Measurements from ENCODE around the gene TYW1B.
"Not testable (repeated sequence)": the region's sequence is repeated elsewhere in the genome, so short reads cannot be mapped to it uniquely, and the experiment has no call there.

TYW1B gene

DNA sequence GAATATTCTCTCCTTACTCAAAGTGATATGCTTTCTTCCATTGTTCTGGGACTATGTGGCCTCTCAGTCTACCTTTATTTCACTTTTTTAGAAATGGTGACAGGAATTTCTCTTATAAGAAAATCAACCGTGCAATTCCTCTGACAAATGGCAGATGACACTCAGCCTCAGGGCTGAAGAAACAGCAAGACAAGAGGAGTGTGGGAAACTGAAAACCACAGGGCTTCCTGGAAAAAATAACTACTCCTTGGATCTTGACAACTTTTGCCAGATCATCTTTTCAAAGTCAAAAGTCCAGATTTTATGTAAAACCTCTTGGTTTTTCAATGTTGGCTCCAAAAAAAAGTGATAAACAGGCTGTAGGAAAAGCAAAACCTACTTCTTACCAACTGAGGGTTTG, 121.5 kb downstream of the TYW1B start:
- TF ChIP-seq POLR2A (IDR thresholded peaks at IDR 0.05; ENCODE audit: low read depth, low read length) = no peak
- no peak for FAIRE-seq

DNA sequence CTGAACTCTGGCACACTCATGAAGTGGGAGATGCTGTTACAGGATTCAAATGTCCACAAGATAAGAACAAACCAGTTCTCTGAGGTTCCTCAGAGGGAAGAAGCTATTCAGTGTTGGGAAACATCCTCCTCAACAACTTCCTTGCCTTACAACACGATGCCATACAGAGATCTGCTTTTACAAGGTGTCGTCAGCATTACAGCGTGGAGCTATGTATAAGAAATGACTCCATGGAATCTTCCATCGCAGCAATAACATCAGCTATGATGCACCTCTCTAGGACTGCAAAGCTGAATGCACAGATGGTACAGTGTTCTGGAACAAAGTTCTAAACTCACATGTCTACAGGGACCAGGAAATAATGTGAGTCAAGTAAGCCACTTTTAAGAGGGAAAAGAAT, 122.3 kb downstream of the TYW1B start:
- DNase-seq (ENCODE audit: insufficient read length, low spot score); FAIRE-seq: not testable (repeated sequence)

More for the DNA sequence above, 121.5 kb downstream of the TYW1B start:
- DNase-seq (ENCODE audit: insufficient read length, low spot score) = no peak

DNA sequence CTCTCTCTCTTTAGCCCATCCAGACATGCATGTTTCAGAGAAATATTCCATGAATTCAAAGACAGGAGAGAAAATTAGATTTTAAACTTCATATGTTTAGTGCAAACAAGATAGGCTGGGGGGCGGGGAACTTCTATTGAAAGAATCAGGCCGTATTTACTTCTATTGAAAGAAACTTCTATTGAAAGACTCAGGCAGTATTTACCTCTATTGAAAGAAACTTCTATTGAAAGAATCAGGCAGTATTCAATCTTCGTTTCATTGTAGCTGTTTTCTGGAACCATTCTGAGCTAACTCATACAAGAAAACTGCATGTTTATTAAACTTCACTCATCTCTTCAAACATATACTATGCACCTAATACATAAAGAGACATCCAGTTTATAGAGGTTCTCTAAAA, 123.1 kb downstream of the TYW1B start:
- no peak for TF ChIP-seq POLR2A (IDR thresholded peaks at IDR 0.05; ENCODE audit: low read depth, low read length)
- FAIRE-seq (no peak), DNase-seq (ENCODE audit: insufficient read length, low spot score) (no peak)

DNA sequence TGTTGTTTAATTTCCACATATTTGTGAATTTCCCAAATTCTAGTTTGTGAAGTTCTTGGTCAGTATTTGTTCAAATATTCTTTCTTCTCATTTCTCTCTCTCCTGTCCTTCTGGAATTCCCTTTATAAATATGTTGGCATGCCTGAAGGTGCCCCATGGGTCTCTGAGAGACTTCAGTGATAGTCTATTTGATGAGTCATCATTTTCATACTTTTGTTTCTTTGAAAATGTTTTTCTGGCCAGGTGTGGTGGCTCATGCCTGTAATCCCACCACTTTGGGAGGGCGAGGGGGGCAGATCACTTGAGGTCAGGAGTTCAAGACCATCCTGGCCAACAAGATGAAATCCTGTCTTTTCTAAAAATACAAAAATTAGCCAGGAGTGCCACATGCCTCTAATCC, 127.5 kb downstream of the TYW1B start:
- not testable (repeated sequence) for FAIRE-seq; DNase-seq (ENCODE audit: insufficient read length, low spot score)

DNA sequence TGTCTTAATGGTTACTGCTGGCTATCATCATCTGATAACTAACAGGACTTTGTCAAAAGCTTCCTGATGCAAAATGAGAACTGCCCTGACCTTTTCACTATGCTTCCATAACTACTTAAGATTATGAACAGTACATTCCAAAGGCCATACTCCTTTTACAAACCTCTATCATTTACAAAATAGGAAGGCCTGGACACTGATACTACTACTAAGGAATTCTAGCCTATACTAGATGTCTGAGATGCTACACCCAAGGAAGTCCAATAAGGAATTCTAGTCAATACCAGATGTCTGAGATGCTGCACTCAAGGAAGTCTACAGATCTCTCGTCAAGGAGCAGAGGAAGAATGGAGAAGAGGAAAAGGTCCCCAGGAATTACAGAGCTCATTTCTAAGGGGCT, 130.9 kb downstream of the TYW1B start:
- DNase-seq (ENCODE audit: insufficient read length, low spot score); FAIRE-seq: not testable (repeated sequence)

DNA sequence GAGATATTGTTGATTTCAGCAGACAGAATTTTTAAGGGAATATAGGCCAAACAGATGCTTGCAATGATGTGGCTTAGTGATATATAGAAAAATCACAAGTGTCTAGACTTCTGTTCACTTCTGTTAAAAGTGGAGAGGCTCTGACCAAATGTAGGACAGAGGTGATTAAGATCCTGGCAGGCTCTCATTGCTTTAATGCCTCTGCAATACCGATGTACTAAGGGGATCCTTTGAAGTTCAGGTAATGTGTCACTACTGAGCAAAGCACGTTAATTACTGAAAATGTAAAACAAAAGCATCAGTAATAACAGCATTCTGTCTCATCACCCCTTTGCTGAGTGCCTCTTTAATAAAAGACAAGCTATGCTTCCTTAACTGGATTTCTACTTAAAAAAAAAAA, 131.4 kb downstream of the TYW1B start:
- FAIRE-seq; DNase-seq (ENCODE audit: insufficient read length, low spot score): not testable (repeated sequence)

DNA sequence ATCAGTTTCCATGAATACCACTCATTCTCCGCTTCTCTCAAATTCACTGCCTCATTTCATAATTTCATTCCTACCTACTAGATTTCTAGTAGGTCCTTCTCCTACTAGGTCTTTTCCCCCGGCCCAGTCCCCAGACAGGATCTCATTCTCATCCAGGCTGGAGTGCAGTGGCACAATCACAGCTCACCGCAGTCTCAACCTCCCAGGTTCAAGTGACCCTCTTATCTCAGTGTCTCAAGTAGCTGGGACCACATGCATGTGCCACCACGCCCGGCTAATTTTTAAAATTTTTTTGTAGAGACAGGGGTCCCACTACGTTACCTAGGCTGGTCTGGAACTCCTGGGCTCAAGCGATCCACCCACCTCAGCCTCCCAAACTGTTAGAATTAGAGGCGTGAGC, 132.5 kb downstream of the TYW1B start:
- not testable (repeated sequence) for FAIRE-seq; DNase-seq (ENCODE audit: insufficient read length, low spot score)

DNA sequence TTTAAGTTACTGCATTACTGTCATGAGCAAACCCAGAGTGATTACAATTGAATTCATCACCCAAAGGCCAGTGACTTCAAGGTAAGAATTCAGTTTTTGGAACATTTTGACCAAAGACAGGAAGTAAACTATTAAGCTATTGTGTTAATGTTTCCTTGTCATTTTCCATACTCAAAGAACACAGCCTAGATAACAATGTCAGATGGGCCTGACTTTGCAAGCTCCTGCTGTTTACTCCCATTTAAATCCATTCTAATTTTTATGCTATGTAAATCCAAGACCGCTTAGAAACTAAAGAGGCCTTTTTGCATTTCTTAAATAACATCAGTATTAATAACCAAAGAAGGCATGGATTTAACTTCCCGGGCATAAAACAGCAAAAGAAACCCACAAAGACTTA, 136.6 kb downstream of the TYW1B start:
- DNase-seq (ENCODE audit: insufficient read length, low spot score); FAIRE-seq: not testable (repeated sequence)

DNA sequence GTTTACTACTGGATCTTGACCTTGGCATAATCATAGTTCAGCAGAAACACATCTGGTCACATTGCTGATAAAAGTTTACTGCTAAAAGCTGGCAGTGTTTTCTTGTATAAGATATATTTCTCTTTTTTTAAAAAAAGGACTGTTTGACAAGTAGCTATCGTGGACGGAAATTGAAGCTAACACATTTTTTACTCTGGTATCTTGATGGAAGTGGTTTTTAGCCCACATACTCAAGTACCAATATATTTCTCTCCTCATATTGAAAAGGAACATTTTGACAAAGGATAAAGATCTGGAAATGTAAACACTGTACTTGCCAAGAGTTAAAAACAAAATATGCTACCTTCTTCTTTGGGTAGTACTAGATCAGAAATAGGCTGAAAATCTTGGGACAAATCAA, 137.8 kb downstream of the TYW1B start:
- FAIRE-seq; DNase-seq (ENCODE audit: insufficient read length, low spot score): not testable (repeated sequence)

DNA sequence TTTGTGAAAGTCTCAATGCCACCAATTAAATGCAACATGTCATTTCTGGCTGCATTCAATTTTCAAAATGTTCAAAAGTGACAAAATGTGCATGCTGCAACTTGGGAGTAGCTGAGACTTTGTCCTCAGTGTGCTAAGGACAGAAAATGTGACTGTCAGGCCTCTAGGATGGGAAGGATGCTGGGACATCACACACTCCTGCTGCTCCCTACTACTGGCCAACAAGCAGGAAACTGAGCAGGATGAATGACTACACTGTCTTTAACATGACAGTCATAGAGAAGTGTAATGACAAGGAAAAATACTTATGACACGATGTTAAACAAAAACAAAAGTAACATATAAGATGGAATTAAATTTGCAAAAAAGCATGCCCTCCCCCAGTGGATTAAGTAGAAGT, 138.7 kb downstream of the TYW1B start:
- FAIRE-seq = not testable (repeated sequence)

DNA sequence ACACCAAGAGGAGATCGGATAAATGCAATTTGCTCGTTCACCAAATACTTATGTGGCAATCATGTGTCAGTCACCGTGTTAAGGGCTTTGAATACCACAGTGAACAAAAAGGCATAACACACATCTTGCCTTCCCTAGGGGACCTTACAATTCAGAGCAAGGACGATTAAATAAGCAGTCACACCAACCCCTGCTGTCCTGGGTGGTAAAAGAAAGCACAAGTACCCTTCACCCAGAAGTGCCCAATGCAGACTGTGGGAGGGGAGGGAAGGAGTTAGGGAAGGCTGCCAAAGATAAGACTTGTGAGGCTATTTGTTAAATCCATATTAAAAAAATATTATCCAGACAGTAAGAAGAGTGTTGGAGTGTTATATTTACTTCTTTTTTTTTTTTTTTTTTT, 146.8 kb downstream of the TYW1B start:
- not testable (repeated sequence) for FAIRE-seq; DNase-seq (ENCODE audit: insufficient read length, low spot score)

More for the DNA sequence above, 138.7 kb downstream of the TYW1B start:
- not testable (repeated sequence) for DNase-seq (ENCODE audit: insufficient read length, low spot score)

DNA sequence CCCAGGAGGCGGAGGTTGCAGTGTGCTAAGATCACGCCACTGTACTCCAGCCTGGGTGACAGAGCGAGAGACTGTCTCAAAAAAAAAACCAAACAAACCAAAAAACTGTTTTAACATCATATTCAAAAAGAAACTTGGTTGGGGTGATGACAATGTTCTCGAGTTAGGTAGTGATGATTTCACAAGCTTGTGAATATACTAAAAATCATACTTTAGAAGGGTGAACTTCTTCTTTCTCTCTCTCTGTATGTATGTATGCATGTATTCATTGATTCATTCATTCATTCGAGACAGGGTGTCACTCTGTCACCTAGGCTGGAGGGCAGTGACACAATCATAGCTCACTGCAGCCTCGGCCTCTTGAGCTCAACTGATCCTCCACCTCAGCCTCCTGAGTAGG, 151.1 kb downstream of the TYW1B start:
- not testable (repeated sequence) for DNase-seq (ENCODE audit: insufficient read length, low spot score); FAIRE-seq

DNA sequence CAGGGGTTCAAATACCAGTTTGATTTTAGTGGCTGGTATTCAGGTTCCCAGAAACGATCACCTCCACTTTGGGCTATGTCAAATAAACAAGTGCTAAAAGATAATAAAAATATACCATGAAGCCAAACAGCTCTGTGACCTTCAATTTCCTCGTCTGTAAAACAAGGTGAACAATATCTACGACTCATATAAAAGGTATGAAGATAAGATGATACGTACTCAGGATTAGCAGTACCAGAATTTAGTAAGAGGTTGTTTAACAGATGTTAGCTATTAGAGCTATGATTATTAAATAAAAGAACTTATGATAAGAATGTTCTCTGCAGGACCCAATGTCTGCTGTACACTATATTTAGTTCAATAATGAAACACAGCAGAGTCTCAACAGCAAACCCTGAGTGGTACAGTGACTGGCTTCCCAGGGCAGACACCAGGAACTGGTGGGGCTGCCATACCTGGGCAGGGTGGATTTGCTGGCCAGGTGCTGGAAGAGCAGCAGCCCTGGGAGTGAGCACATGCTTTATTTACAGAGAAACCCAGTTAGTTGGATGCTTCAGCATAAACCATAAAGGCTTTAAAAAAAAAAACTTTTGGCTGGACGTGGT, 151.8 kb downstream of the TYW1B start:
- not testable (repeated sequence) for DNase-seq (ENCODE audit: insufficient read length, low spot score); FAIRE-seq

DNA sequence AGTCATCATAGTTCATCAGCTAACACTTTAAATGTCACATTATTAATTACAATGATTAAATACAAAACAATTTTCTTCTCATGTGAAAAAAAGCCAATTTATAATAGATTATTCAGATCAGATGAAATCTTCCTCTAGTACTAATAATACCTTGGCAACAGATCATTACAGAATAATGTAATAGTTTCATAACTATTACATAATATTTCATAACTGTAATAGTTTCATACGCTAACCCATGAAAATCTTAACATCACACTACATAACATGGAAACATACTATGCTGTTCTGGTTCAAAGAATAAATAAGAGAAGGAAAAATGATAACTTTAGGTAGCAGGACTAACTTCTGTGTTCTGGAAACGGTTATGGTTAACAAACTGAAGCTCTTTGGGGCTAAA, 152.3 kb downstream of the TYW1B start:
- DNase-seq (ENCODE audit: insufficient read length, low spot score); FAIRE-seq: not testable (repeated sequence)

DNA sequence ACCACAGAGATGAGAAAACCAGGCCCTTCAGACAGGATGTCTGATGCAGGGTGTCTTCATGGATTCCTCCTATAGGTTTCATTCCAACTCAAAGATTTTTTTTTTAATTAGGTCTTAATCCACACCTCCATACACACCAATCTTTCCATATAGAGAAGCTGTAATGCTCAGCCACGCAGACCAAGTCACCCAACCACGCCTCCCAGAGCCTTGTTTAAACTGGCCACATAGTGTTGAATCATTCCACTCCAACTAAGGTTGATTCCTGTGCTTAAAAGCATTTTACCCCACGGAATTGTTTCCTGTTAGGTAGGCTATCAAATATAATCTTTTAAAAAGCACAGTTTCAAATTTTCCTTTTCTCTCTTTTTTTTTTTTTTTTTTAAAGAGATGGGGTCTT, 153.6 kb downstream of the TYW1B start:
- FAIRE-seq (no peak), DNase-seq (ENCODE audit: insufficient read length, low spot score) (no peak)
- no peak for TF ChIP-seq POLR2A (IDR thresholded peaks at IDR 0.05; ENCODE audit: low read depth, low read length)

DNA sequence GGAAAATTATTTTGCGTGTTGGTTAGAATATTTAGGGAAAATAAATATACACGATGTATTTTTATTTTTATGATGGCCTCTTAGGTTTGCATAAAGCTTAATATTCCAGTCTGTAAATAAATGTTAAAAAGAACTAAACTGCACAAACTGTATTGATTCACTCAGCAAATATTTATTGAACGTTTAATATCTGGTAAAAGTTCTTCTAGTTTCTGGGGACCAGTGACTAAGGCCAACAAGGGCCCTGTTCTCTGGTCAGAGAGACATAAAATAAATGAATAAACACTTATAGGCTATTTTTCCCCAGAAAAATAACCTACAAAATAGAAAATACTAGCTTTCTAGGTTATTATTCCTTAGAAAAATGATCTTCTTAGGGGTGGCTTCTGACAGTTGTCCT, 157.2 kb downstream of the TYW1B start:
- DNase-seq (ENCODE audit: insufficient read length, low spot score); FAIRE-seq: not testable (repeated sequence)

DNA sequence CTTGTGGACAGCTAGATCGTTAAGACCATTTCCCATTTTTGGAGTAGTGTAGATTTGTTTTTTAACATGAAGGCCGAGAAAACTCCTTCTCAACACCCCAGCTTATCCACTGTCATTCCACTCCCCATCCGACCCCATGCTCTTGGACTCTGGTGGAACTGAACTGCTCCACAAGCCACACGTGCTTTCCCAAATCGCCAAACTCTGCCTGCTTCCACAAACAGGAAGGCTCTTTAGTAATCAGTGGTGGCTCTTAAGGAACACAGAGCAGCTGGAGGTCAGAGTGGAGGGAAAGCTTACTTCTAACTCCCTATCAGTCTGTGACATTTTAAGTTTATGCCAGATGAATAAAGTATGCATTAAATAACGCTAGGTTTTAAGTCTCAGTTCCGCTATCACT, 159.6 kb downstream of the TYW1B start:
- not testable (repeated sequence) for DNase-seq (ENCODE audit: insufficient read length, low spot score); FAIRE-seq

DNA sequence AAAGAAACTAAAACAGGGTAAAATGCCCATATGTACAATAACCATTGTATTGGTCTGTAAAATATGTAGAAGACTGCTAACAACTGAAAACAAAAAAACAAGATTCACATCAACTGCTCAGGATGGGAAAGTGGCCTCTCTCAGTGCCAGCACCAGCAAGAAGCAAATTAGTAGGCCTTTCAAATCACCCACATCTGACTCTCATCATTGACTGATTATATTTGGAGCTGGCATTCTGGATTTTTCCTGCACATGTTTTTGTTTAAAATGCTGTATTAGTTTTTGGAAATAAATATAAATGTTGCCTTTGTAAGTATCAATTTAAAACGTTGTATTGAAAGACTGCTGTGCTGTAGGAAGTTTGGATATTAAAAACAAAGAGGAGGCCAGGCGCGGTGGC, 161.0 kb downstream of the TYW1B start:
- not testable (repeated sequence) for DNase-seq (ENCODE audit: insufficient read length, low spot score); FAIRE-seq

DNA sequence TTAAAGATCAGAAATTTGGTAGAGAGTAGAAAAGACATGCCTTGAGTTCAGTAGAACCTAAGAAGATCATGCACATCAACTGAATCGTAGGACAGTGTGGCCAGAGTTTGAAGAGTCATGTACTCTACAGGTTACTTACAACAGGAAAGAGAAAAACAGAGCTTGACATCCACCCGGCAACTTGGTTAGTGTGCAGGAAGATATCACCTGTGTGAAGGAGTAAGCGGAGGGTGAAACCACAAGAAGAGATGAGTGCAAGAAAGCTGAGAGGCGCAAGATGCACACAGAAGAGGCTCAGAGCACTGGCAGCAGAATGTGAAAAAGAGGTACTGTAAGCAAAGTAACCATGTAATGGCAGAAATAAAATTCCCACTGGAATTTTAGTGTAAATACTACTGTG, 179.4 kb downstream of the TYW1B start:
- not testable (repeated sequence) for DNase-seq (ENCODE audit: insufficient read length, low spot score)
- peak; percentile 76 for FAIRE-seq

DNA sequence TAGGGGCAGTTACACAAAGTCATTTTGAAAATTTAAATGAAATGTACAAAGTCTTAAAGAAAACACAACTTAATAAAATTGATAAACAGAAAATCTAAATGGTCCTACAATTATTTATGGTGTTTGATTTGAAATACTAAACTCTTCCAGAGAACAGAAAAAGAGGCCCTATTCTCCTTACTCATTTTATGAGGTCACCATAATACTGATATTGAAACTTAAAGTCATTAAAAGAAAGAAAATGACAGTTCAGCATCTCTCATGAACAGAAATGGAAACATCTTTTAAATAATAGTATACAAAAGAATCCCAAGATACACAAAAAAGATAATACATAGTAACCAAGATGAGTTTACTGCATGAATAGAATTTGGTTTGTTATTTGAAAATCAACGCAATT, 184.3 kb downstream of the TYW1B start:
- FAIRE-seq = not testable (repeated sequence)

DNA sequence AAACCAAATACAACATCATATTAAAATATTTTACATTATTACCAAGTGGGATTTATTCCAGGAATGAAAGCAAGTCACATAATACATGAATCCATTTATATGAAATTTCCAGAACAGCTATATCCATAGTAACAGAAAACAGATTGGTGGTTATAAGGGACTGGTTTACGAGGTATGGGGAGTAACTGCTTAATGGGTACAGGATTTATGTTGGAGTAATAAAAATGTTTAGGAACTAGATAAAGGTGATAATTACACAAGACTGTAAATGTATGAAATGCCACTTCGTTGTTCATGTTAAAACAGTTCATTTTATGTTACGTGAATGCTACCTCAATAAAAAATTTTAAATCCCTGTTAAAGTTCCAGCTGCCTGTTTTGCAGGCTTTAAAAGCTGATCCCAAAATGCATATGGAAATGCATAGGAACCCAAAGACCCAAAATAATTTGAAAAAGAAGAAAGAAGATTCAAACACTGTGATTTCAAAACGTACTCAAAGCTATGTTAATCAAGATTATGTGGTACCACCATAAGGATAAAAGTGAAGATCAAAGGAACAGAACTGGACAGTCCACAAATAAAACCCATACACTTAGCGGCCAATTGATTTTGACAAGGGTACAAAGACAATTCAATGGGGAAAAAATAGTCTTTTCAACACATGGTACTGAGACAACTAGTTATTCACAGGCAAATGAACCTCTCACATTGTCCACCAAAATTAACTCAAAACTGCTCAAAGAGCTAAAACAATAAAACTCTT, 186.3 kb downstream of the TYW1B start:
- FAIRE-seq = peak; percentile 92
- not testable (repeated sequence) for DNase-seq (ENCODE audit: insufficient read length, low spot score)

More for the DNA sequence above, 184.3 kb downstream of the TYW1B start:
- not testable (repeated sequence) for DNase-seq (ENCODE audit: insufficient read length, low spot score)

Measured in H54 (cell line).